K562 (cell line): ENCODE data around the gene FCGR3A. TPM values are rescaled to one million over a fixed set of nuclear protein-coding genes. Genes with fewer than 3 reads are reported as not detected.

Experiments used
- ATAC-seq: fragments of 200-7000 bp; cut with Tn5 transposase; 3 replicates; pipeline ENCODE4 v1.9.1; 2020; ENCODE audit warnings: moderate library complexity
- BruUV-seq: library from RNA; stranded (reverse); fragments of 400-500 nt; replicated peaks from 2 replicates; lab custom pipeline; 2021; lab: Mats Ljungman, UMichigan
- CTCF ChIA-PET: fragments of 300-600 bp; formaldehyde crosslinking; extraction: SDS; loops from one replicate; lab custom pipeline; 2021; ENCODE audit warnings: low intra/inter-chr PET ratio; lab: Yijun Ruan, JAX
- POLR2A ChIA-PET: fragments of 300-600, 350-650 bp; sonication (Branson Sonifier 250); formaldehyde crosslinking; extraction: SDS; loops from one replicate; lab custom pipeline; 2021; ENCODE audit warnings: antibody characterized with exemption, inconsistent platforms; lab: Yijun Ruan, JAX
- DNase-seq, 4 experiments: peaks; one replicate each; pipeline versions ENCODE4 v3.0.0 to v3.0.0-alpha.2; 2011 to 2018; ENCODE audit warnings: low spot score in 3 of 4, mixed read lengths in 3 of 4; ENCODE audit errors: extremely low read depth in 1 of 4
- FAIRE-seq: peaks from 2 replicates; lab custom pipeline; 2011; peaks lifted over from hg19 to GRCh38; lab: Jason Lieb, UNC
- H2AFZ ChIP-seq: 2 replicates; pipeline ENCODE4 v1.6.0; 2011; ENCODE audit warnings: low read depth, low read length, control low read depth, inconsistent platforms
- H3K27ac ChIP-seq: fragments of 200-600 bp; 3 replicates; pipeline ENCODE4 v1.8.0; 2011; ENCODE audit warnings: low read depth, mild to moderate bottlenecking, control low read depth, inconsistent platforms, low read length, moderate library complexity, mixed read lengths; ENCODE audit errors: extremely low read depth
- H3K27me3 ChIP-seq, 2 experiments: fragments of 300-600 bp in 1 of 2; 2 replicates in 1 of 2; 3 replicates in 1 of 2; pipeline versions ENCODE4 v1.6.0 to v1.8.0; 2011; ENCODE audit warnings: inconsistent platforms in 2 of 2, low read length in 2 of 2, mild to moderate bottlenecking in 1 of 2, mixed read lengths in 1 of 2, moderate library complexity in 1 of 2; ENCODE audit not compliant: control insufficient read depth in 2 of 2, insufficient read depth in 2 of 2
- H3K36me3 ChIP-seq: fragments of 300-600 bp; 3 replicates; pipeline ENCODE4 v1.8.0; 2011; ENCODE audit warnings: mild to moderate bottlenecking, low read length, inconsistent platforms; ENCODE audit not compliant: control insufficient read depth, insufficient read depth
- H3K4me1 ChIP-seq, 2 experiments: fragments of 200-600 bp in 1 of 2; replicated peaks in 1 of 2; 2 replicates in 1 of 2; 3 replicates in 1 of 2; pipeline versions ENCODE4 v1.5.1 to v1.8.0; 2011; ENCODE audit warnings: inconsistent platforms in 2 of 2, low read length in 2 of 2, mild to moderate bottlenecking in 1 of 2, mixed read lengths in 1 of 2, moderate library complexity in 1 of 2; ENCODE audit not compliant: control insufficient read depth in 2 of 2, insufficient read depth in 2 of 2
- H3K4me2 ChIP-seq: 2 replicates; pipeline ENCODE4 v1.6.1; 2011; ENCODE audit warnings: low read length, control low read depth, inconsistent platforms, mixed read lengths; ENCODE audit not compliant: insufficient read depth
- H3K4me3 ChIP-seq: fragments of 200-600 bp; sonication (generic), shearing (Covaris generic); 2 replicates; pipeline ENCODE4 v1.5.1; 2016; ENCODE audit warnings: control low read depth, inconsistent platforms
- H3K79me2 ChIP-seq: fragments of 200-600 bp; 3 replicates; pipeline ENCODE4 v1.8.0; 2011; ENCODE audit warnings: low read length, inconsistent platforms; ENCODE audit not compliant: control insufficient read depth, insufficient read depth
- H3K9ac ChIP-seq, 2 experiments: 2 replicates each; pipeline versions ENCODE4 v1.6.0 to v1.6.1; 2011; ENCODE audit warnings: low read depth in 2 of 2, low read length in 2 of 2, control low read depth in 1 of 2, inconsistent platforms in 1 of 2, mild to moderate bottlenecking in 1 of 2, mixed read lengths in 1 of 2; ENCODE audit not compliant: insufficient read depth in 1 of 2
- H3K9me1 ChIP-seq: one replicate; pipeline ENCODE4 v1.6.0; 2011; ENCODE audit warnings: inconsistent platforms, mild to moderate bottlenecking, low read length, moderate library complexity; ENCODE audit not compliant: control insufficient read depth, insufficient read depth
- H3K9me3 ChIP-seq: replicated peaks from 2 replicates; pipeline ENCODE4 v1.5.1; 2011; ENCODE audit warnings: low read depth, low read length, inconsistent platforms; ENCODE audit not compliant: control insufficient read depth, insufficient read depth
- H4K20me1 ChIP-seq: replicated peaks from 2 replicates; pipeline ENCODE4 v1.6.1; 2011; ENCODE audit warnings: low read length, inconsistent platforms, mixed read lengths; ENCODE audit not compliant: control insufficient read depth, insufficient read depth
- C11orf30 ChIP-seq: fragments of 450-650 bp; IDR thresholded peaks from 2 replicates; pipeline ENCODE4 v1.6.1; 2016; ENCODE audit warnings: low read depth, mild to moderate bottlenecking
- E2F6 ChIP-seq, 2 experiments: IDR thresholded peaks; 2 replicates each; pipeline ENCODE4 v1.6.1; 2011; ENCODE audit warnings: borderline replicate concordance in 1 of 2, control low read depth in 1 of 2, low read depth in 1 of 2, low read length in 1 of 2, mild to moderate bottlenecking in 1 of 2, mixed read lengths in 1 of 2, moderate library complexity in 1 of 2; ENCODE audit not compliant: insufficient read depth in 1 of 2, insufficient read length in 1 of 2, poor library complexity in 1 of 2, severe bottlenecking in 1 of 2; ENCODE audit errors: extremely low read depth in 1 of 2
- EP400 ChIP-seq: fragments of 450-650 bp; IDR thresholded peaks from 2 replicates; pipeline ENCODE4 v1.6.1; 2017; ENCODE audit warnings: antibody characterized with exemption, mild to moderate bottlenecking, moderate library complexity
- MAFF ChIP-seq: IDR thresholded peaks from 2 replicates; pipeline ENCODE4 v1.6.1; 2012; ENCODE audit warnings: low read length, improper control_type of control experiment
- MAFG ChIP-seq: fragments of 450-650 bp; conservative IDR thresholded peaks from 2 replicates; pipeline ENCODE4 v1.6.1; 2016; ENCODE audit warnings: missing genetic modification characterization, missing compliant biosample characterization
- MAFK ChIP-seq: IDR thresholded peaks from 2 replicates; pipeline ENCODE4 v1.6.1; 2011; ENCODE audit warnings: low read length, improper control_type of control experiment
- NFIC ChIP-seq: fragments of 450-650 bp; IDR thresholded peaks from 2 replicates; pipeline ENCODE4 v1.6.1; 2017; ENCODE audit warnings: mild to moderate bottlenecking, inconsistent platforms
- POLR2AphosphoS5 ChIP-seq: IDR thresholded peaks from 2 replicates; pipeline ENCODE4 v1.6.1; 2011; ENCODE audit warnings: mild to moderate bottlenecking, low read depth, low read length, moderate library complexity; ENCODE audit not compliant: control insufficient read depth, insufficient read depth
- RFX1 ChIP-seq: fragments of 450-650 bp; IDR thresholded peaks from 2 replicates; pipeline ENCODE4 v1.6.1; 2016; ENCODE audit warnings: mild to moderate bottlenecking, moderate library complexity
- SLC30A9 ChIP-seq: fragments of 250-450 bp; sonication (Bioruptor Pico); IDR thresholded peaks from 2 replicates; pipeline ENCODE4 v1.8.0; 2022; ENCODE audit warnings: mild to moderate bottlenecking, moderate library complexity
- ZBTB34 ChIP-seq: fragments of 250-450 bp; sonication (Bioruptor Pico); IDR thresholded peaks from 2 replicates; pipeline ENCODE4 v1.8.0; 2021; ENCODE audit warnings: mild to moderate bottlenecking, moderate library complexity
- ZNF316 ChIP-seq: fragments of 450-650 bp; IDR thresholded peaks from 2 replicates; pipeline ENCODE4 v1.6.1; 2016
- WGBS: fragments of 100-300 bp; shearing (Covaris generic); methylation state at CpG from one replicate; pipeline ENCODE4 v1.1.6; 2016; ENCODE audit warnings: low coverage, mixed read lengths; ENCODE audit not compliant: insufficient coverage; ENCODE audit errors: missing lambda C conversion rate; 5-methylcytosine and 5-hydroxymethylcytosine counted together
- in situ Hi-C: fragments of 300-500 bp; cut with MboI; formaldehyde crosslinking; loops from 4 replicates; pipeline ENCODE4 v1.15.0; 2018; ENCODE audit warnings: inconsistent platforms, mixed read lengths
- intact Hi-C: fragments of 100-400 bp; cut with micrococcal nuclease; formaldehyde crosslinking; loops from 2 replicates; pipeline ENCODE4 v1.14.2; 2022
- polyA plus RNA-seq, 8 experiments: library from polyadenylated mRNA; depleted of rRNA in 4 of 8; stranded (reverse) in 5 of 8; unstranded in 3 of 8; fragments of >200 nt; fragmentation: Nextera tagmentation in 2 of 8; fragmentation: Illumina TruSeq in 1 of 8; extraction: Ambion mirVana in 2 of 8; extraction: Trizol in 1 of 8; gene quantifications; 2 replicates each; pipeline versions ENCODE4 v1.2.1 to v1.2.3, GENCODE V29; 2011 to 2014; ENCODE audit warnings: inconsistent platforms in 1 of 8, missing spikeins in 1 of 8
- total RNA-seq, 7 experiments: library from RNA; depleted of rRNA in 6 of 7; stranded (reverse); fragments of >200 nt in 6 of 7; fragmentation: Illumina TruSeq in 2 of 7; extraction: Trizol in 2 of 7; gene quantifications; 2 replicates each; pipeline versions ENCODE4 v1.2.1 to v1.2.3, GENCODE V29; 2011 to 2021; ENCODE audit warnings: low replicate concordance in 1 of 7

Gene FCGR3A
- total and polyA plus RNA-seq, 9 of the 15 experiments (the other 6 are each of a cell fraction or from before 2014, with no cell fraction given), result 0.04 to 0.29 (median 0.14) TPM; not detected in 3

- CTCF ChIA-PET, result no interaction called here
- no peaks in the 10 kb centered on the region for H3K36me3 ChIP-seq
- no peak for FAIRE-seq
- TF ChIP-seq MAFK, result peak; percentile 9; the same call in 1 of the 2 replicates
- peak; percentile 40 for TF ChIP-seq MAFG (tag)
- no peak for TF ChIP-seq RFX1
- TF ChIP-seq NFIC, result no peak
- TF ChIP-seq MAFF, result peak; percentile 45
- peak; percentile 73; the same call in 1 of the 2 replicates for TF ChIP-seq C11orf30
- no peak for TF ChIP-seq ZBTB34 (CRISPR knock-in tag)
- TF ChIP-seq POLR2AphosphoS5, result no peak
- TF ChIP-seq E2F6 (IDR thresholded peaks at IDR 0.05; ENCODE audit: borderline replicate concordance in 1 of 2, extremely low read depth in 1 of 2, insufficient read depth in 1 of 2, insufficient read length in 1 of 2, low read depth in 1 of 2, low read length in 1 of 2, poor library complexity in 1 of 2, severe bottlenecking in 1 of 2), result no peak
- TF ChIP-seq SLC30A9 (CRISPR knock-in tag), result no peak
- peak; percentile 14; the same call in 1 of the 2 replicates for TF ChIP-seq EP400
- TF ChIP-seq ZNF316, result peak; percentile 85
- peak overlapping the region in 1 of 2 experiments; percentile 36; a peak in 2 of 4 replicates for H3K9ac ChIP-seq
- no peak overlapping the region for H3K4me2 ChIP-seq
- H3K9me3 ChIP-seq, result no peaks in the 10 kb centered on the region
- no peaks in the 10 kb centered on the region for H3K9me1 ChIP-seq
- peaks cover 22% of the 10 kb centered on the region for H3K79me2 ChIP-seq
- no peak overlapping the region for H3K4me3 ChIP-seq
- DNase-seq, result no peak
- WGBS, result 50% methylated on average over 1 of the region's 1 CpG
- peak overlapping the region; percentile 62 for H3K27ac ChIP-seq
- in situ Hi-C loops, result no loop called here
- no peak for ATAC-seq
- POLR2A ChIA-PET, result no interaction called here
- H4K20me1 ChIP-seq, result no peaks in the 10 kb centered on the region
- intact Hi-C loops, result no loop called here
- peaks cover 12 to 45% of the 10 kb centered on the region in 2 experiments for H3K4me1 ChIP-seq
- no TSS peak for BruUV-seq
- H3K27me3 ChIP-seq, result no peaks in the 10 kb centered on the region
- H2AFZ ChIP-seq, result peak overlapping the region; percentile 85
Observed at GRCh38 chr1:161501234-161501633, 48.4 kb downstream of the FCGR3A start.
